Colonic mucosa (tissue), 4 donors: ENCODE measurements around the gene CYFIP2. TPM values are rescaled to one million over a fixed set of nuclear protein-coding genes. Genes with fewer than 3 reads are reported as not detected.

Source experiments
- DNase-seq: peaks from one replicate; pipeline ENCODE4 v3.0.0-alpha.2; 2020
- H3K27ac ChIP-seq: fragments of 200-600 bp; one replicate; pipeline ENCODE4 v1.8.0; 2021
- H3K27me3 ChIP-seq: fragments of 200-600 bp; one replicate; pipeline ENCODE4 v1.8.0; 2021
- H3K36me3 ChIP-seq: fragments of 200-600 bp; one replicate; pipeline ENCODE4 v1.8.0; 2021
- H3K4me1 ChIP-seq: fragments of 200-600 bp; one replicate; pipeline ENCODE4 v1.8.0; 2021; ENCODE audit warnings: mild to moderate bottlenecking
- H3K4me3 ChIP-seq: fragments of 200-600 bp; one replicate; pipeline ENCODE4 v1.8.0; 2021
- H3K9ac ChIP-seq, 2 donors: one replicate each; pipeline ENCODE4 v1.7.0; 2013; ENCODE audit warnings: control low read depth in 2 of 2, low read depth in 2 of 2, low read length in 2 of 2
- H3K9me3 ChIP-seq: fragments of 200-600 bp; one replicate; pipeline ENCODE4 v1.8.0; 2021
- CTCF ChIP-seq: fragments of 200-600 bp; IDR thresholded peaks from one replicate; pipeline ENCODE4 v1.8.0; 2022; ENCODE audit warnings: antibody characterized with exemption, mild to moderate bottlenecking
- intact Hi-C: fragments of 100-400 bp; cut with DNase I; formaldehyde crosslinking; loops from one replicate; pipeline ENCODE4 v1.14.1; 2022
- total RNA-seq, 2 donors: library from RNA; stranded (reverse); fragmentation: NEBNext Ultra II Directional in 1 of 2; extraction: Animal tissue kit (Norgen Biotek cat#: 25700) in 1 of 2; gene quantifications; one replicate each; pipeline ENCODE4 v1.2.1, GENCODE V29; 2021
- donor health status: healthy.
- donor health status: DM: no; HTN: no; CAD: no.
- donor health status: DM: no; HTN: no; CAD: no.

The CYFIP2 gene
- total RNA-seq, 2 donors from 2014 or later: 22.4 to 26.1 TPM

GRCh38 chr5:157269761-157270272 lies 3.9 kb downstream of the CYFIP2 start:
- H3K9ac ChIP-seq: no peak overlapping the region
- no peaks in the 10 kb centered on the region for H3K36me3 ChIP-seq
- H3K4me3 ChIP-seq: no peak overlapping the region
- no peaks in the 10 kb centered on the region for H3K4me1 ChIP-seq
- no peaks in the 10 kb centered on the region for H3K27me3 ChIP-seq
- intact Hi-C loops: no loop called here
- no peaks in the 10 kb centered on the region for H3K9me3 ChIP-seq
- no peak for TF ChIP-seq CTCF
- no peak overlapping the region for H3K27ac ChIP-seq
- no peak for DNase-seq

GRCh38 chr5:157270771-157271170 lies 4.8 kb downstream of the CYFIP2 start:
- H3K36me3 ChIP-seq: no peaks in the 10 kb centered on the region
- peak overlapping the region; percentile 46 for H3K27ac ChIP-seq
- no peak overlapping the region for H3K9ac ChIP-seq
- no peaks in the 10 kb centered on the region for H3K27me3 ChIP-seq
- H3K4me3 ChIP-seq: no peak overlapping the region
- DNase-seq: no peak
- H3K4me1 ChIP-seq: no peaks in the 10 kb centered on the region
- H3K9me3 ChIP-seq: no peaks in the 10 kb centered on the region
- intact Hi-C loops: no loop called here
- no peak for TF ChIP-seq CTCF

GRCh38 chr5:157271740-157272271 lies 5.9 kb downstream of the CYFIP2 start:
- Histone ChIP-seq H3K4me3 (no peak overlapping the region), H3K36me3 (no peaks in the 10 kb centered on the region), H3K9ac (peak overlapping the region in 1 of 2 donors; percentile 37), H3K27me3 (no peaks in the 10 kb centered on the region), H3K4me1 (no peaks in the 10 kb centered on the region), H3K9me3 (no peaks in the 10 kb centered on the region), H3K27ac (peak overlapping the region; percentile 46)
- TF ChIP-seq CTCF: no peak
- intact Hi-C loops: no loop called here
- no peak for DNase-seq

GRCh38 chr5:157273131-157273556 lies 7.2 kb downstream of the CYFIP2 start:
- TF ChIP-seq CTCF: no peak
- Histone ChIP-seq H3K27ac (peak overlapping the region; percentile 46), H3K36me3 (no peaks in the 10 kb centered on the region), H3K9ac (no peak overlapping the region), H3K9me3 (no peaks in the 10 kb centered on the region), H3K27me3 (no peaks in the 10 kb centered on the region), H3K4me1 (no peaks in the 10 kb centered on the region), H3K4me3 (no peak overlapping the region)
- intact Hi-C loops: no loop called here
- no peak for DNase-seq

- no peak for TF ChIP-seq CTCF
- H3K4me3 ChIP-seq: no peak overlapping the region
- no peaks in the 10 kb centered on the region for H3K27me3 ChIP-seq
- H3K9ac ChIP-seq: no peak overlapping the region
- intact Hi-C loops: no loop called here
- H3K36me3 ChIP-seq: no peaks in the 10 kb centered on the region
- H3K27ac ChIP-seq: no peak overlapping the region
- DNase-seq: no peak
- no peaks in the 10 kb centered on the region for H3K4me1 ChIP-seq
- no peaks in the 10 kb centered on the region for H3K9me3 ChIP-seq
These were observed 9.5 kb downstream of the CYFIP2 start for GRCh38 chr5:157275403-157275802.
